Tibial nerve (tissue), 4 donors: ENCODE data around the gene BANK1. TPM values are rescaled to one million over a fixed set of nuclear protein-coding genes. Genes with fewer than 3 reads are reported as not detected.

Experiments used
- DNase-seq, 2 donors: peaks; one replicate each; pipeline ENCODE4 v3.0.0-alpha.2; 2019; ENCODE audit warnings: low spot score in 2 of 2
- H3K27ac ChIP-seq, 4 donors: fragments of 200-600 bp; sonication (generic) in 3 of 4; one replicate each; pipeline ENCODE4 v1.5.1; 2017 to 2019; ENCODE audit warnings: mild to moderate bottlenecking in 1 of 4
- H3K27me3 ChIP-seq, 2 donors: fragments of 200-600 bp; sonication (generic) in 1 of 2; one replicate each; pipeline versions ENCODE4 v1.5.1 to v1.6.0; 2017 to 2019
- H3K36me3 ChIP-seq, 3 donors: fragments of 200-600 bp; sonication (generic); one replicate each; pipeline ENCODE4 v1.5.1; 2018 to 2019
- H3K4me1 ChIP-seq, 4 donors: fragments of 200-600 bp; sonication (generic) in 3 of 4; one replicate each; pipeline ENCODE4 v1.5.1; 2017 to 2019
- H3K4me3 ChIP-seq, 4 donors: fragments of 200-600 bp; sonication (generic) in 3 of 4; one replicate each; pipeline ENCODE4 v1.5.1; 2017 to 2019; ENCODE audit warnings: mild to moderate bottlenecking in 1 of 4, moderate library complexity in 1 of 4
- H3K9me3 ChIP-seq, 4 donors: fragments of 200-600 bp; sonication (generic) in 3 of 4; one replicate each; pipeline ENCODE4 v1.5.1; 2017 to 2019
- EP300 ChIP-seq, 2 donors: sonication (generic); formaldehyde crosslinking; IDR thresholded peaks; one replicate each; pipeline ENCODE4 v1.6.1; 2017; ENCODE audit warnings: antibody characterized with exemption in 2 of 2, mild to moderate bottlenecking in 1 of 2
- POLR2A ChIP-seq, 2 donors: fragments of 450-650 bp; IDR thresholded peaks; one replicate each; pipeline ENCODE4 v1.6.1; 2017; ENCODE audit warnings: antibody characterized with exemption in 2 of 2, mild to moderate bottlenecking in 2 of 2, moderate library complexity in 2 of 2
- WGBS, 2 donors: methylation state at CpG; one replicate each; pipeline ENCODE4 v1.1.5; 2018; 5-methylcytosine and 5-hydroxymethylcytosine counted together
- total RNA-seq, 4 donors: library from RNA; depleted of rRNA; stranded (reverse); fragments of >200 nt; gene quantifications; one replicate each; pipeline ENCODE4 v1.1.0, GENCODE V29; 2016
- TF ChIP-seq, protein P1 (sequence below), 5 experiments: fragments of 200-600 bp in 3 of 5; fragments of 450-650 bp in 2 of 5; sonication (generic) in 3 of 5; IDR thresholded peaks; one replicate each; pipeline ENCODE4 v1.5.1; 2016 to 2019; ENCODE audit warnings: antibody characterized with exemption in 5 of 5, mild to moderate bottlenecking in 3 of 5, moderate library complexity in 2 of 5

BANK1 gene
- total RNA-seq, 4 donors from 2014 or later: 3.5 to 6.3 (median 5.1) TPM

GRCh38 chr4:101792056-101792590, 1.6 kb downstream of the BANK1 start:
- Histone ChIP-seq H3K4me1 (peaks cover 0 to 14% (median 3%) of the 10 kb centered on the region in 4 donors), H3K27me3 (no peaks in the 10 kb centered on the region), H3K36me3 (no peaks in the 10 kb centered on the region), H3K27ac (peak overlapping the region in 2 of 4 donors; percentile 10 to 87), H3K4me3 (no peak overlapping the region), H3K9me3 (no peaks in the 10 kb centered on the region)
- no peak for DNase-seq
- 34 to 45% methylated on average over 4 of the region's 4 CpGs for WGBS, 2 donors
- TF ChIP-seq POLR2A (IDR thresholded peaks at IDR 0.05) (no peak), EP300 (IDR thresholded peaks at IDR 0.05) (no peak)
- TF ChIP-seq, protein P1, sequence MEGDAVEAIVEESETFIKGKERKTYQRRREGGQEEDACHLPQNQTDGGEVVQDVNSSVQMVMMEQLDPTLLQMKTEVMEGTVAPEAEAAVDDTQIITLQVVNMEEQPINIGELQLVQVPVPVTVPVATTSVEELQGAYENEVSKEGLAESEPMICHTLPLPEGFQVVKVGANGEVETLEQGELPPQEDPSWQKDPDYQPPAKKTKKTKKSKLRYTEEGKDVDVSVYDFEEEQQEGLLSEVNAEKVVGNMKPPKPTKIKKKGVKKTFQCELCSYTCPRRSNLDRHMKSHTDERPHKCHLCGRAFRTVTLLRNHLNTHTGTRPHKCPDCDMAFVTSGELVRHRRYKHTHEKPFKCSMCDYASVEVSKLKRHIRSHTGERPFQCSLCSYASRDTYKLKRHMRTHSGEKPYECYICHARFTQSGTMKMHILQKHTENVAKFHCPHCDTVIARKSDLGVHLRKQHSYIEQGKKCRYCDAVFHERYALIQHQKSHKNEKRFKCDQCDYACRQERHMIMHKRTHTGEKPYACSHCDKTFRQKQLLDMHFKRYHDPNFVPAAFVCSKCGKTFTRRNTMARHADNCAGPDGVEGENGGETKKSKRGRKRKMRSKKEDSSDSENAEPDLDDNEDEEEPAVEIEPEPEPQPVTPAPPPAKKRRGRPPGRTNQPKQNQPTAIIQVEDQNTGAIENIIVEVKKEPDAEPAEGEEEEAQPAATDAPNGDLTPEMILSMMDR (IDR thresholded peaks at IDR 0.05): no peak

- H3K27ac ChIP-seq: no peak overlapping the region
- no peak overlapping the region for H3K4me3 ChIP-seq
- no peaks in the 10 kb centered on the region for H3K27me3 ChIP-seq
- peaks cover 0 to 14% (median 3%) of the 10 kb centered on the region in 4 donors for H3K4me1 ChIP-seq
- no peak for TF ChIP-seq EP300 (IDR thresholded peaks at IDR 0.05)
- TF ChIP-seq, protein P1 (IDR thresholded peaks at IDR 0.05): no peak
- TF ChIP-seq POLR2A (IDR thresholded peaks at IDR 0.05): no peak
- no peak for DNase-seq
- no peaks in the 10 kb centered on the region for H3K36me3 ChIP-seq
- no peaks in the 10 kb centered on the region for H3K9me3 ChIP-seq
Measured at GRCh38 chr4:101793397-101793796, 2.9 kb downstream of the BANK1 start.

GRCh38 chr4:101794806-101795205, 4.3 kb downstream of the BANK1 start:
- TF ChIP-seq, protein P1 (IDR thresholded peaks at IDR 0.05): no peak
- TF ChIP-seq POLR2A (IDR thresholded peaks at IDR 0.05) (no peak), EP300 (IDR thresholded peaks at IDR 0.05) (no peak)
- no peaks in the 10 kb centered on the region for H3K27me3 ChIP-seq
- no peak overlapping the region for H3K4me3 ChIP-seq
- 57 to 65% methylated on average over 1 of the region's 1 CpG for WGBS, 2 donors
- H3K36me3 ChIP-seq: no peaks in the 10 kb centered on the region
- H3K4me1 ChIP-seq: peaks cover 0 to 14% (median 3%) of the 10 kb centered on the region in 4 donors
- H3K9me3 ChIP-seq: peaks cover 0 to 7% (median 0%) of the 10 kb centered on the region in 4 donors
- no peak overlapping the region for H3K27ac ChIP-seq
- no peak for DNase-seq

- DNase-seq: no peak
- Histone ChIP-seq H3K9me3 (peaks cover 0 to 7% (median 0%) of the 10 kb centered on the region in 4 donors), H3K27me3 (no peaks in the 10 kb centered on the region), H3K4me1 (peaks cover 0 to 9% (median 3%) of the 10 kb centered on the region in 4 donors), H3K4me3 (no peak overlapping the region), H3K27ac (no peak overlapping the region), H3K36me3 (no peaks in the 10 kb centered on the region)
- TF ChIP-seq, protein P1 (IDR thresholded peaks at IDR 0.05): no peak
- TF ChIP-seq EP300 (IDR thresholded peaks at IDR 0.05) (no peak), POLR2A (IDR thresholded peaks at IDR 0.05) (no peak)
Measured at GRCh38 chr4:101795704-101796103, 5.2 kb downstream of the BANK1 start.

DNA sequence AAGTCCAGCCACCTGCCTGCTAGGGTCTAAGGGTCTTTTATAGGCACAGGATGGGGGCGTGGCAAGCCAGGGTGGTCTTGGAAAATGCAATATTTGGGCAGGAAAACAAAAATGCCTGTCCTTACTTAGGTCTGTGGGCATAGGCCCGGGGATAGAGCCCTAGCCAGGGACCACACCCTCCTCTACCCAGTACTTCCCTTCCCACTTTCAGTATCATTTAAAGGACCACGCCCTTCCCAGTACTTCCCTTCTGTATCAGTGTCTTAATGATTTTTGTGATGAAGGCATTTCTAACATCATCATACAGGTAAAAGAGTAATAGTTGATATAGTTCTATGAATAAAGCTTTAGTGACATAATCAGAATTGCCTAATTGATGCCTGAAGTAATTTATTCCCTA, 11.4 kb downstream of the BANK1 start:
- no peaks in the 10 kb centered on the region for H3K4me1 ChIP-seq
- H3K27ac ChIP-seq: no peak overlapping the region
- TF ChIP-seq EP300 (IDR thresholded peaks at IDR 0.05) (no peak), POLR2A (IDR thresholded peaks at IDR 0.05) (no peak)
- TF ChIP-seq, protein P1 (IDR thresholded peaks at IDR 0.05): no peak
- no peak for DNase-seq
- H3K27me3 ChIP-seq: no peaks in the 10 kb centered on the region
- no peak overlapping the region for H3K4me3 ChIP-seq
- WGBS, 2 donors: 57 to 67% methylated on average over 3 of the region's 3 CpGs
- H3K9me3 ChIP-seq: peaks cover 0 to 7% (median 0%) of the 10 kb centered on the region in 4 donors
- H3K36me3 ChIP-seq: no peaks in the 10 kb centered on the region
